Endodermal cell (in vitro differentiated cells): ENCODE data around the gene DOK6. TPM values are rescaled to one million over a fixed set of nuclear protein-coding genes. Genes with fewer than 3 reads are reported as not detected.

ENCODE experiments used
- DNase-seq: peaks from one replicate; pipeline ENCODE4 v3.0.0-alpha.2; 2017
- H3K27ac ChIP-seq: 2 replicates; pipeline ENCODE4 v1.5.1; 2013; ENCODE audit warnings: mild to moderate bottlenecking, low read depth, low read length, moderate library complexity
- H3K27me3 ChIP-seq: 2 replicates; pipeline ENCODE4 v1.6.1; 2013; ENCODE audit warnings: mild to moderate bottlenecking, low read length, moderate library complexity; ENCODE audit not compliant: insufficient read depth, control insufficient read depth, poor library complexity, severe bottlenecking
- H3K36me3 ChIP-seq: 2 replicates; pipeline ENCODE4 v1.7.0; 2013; ENCODE audit warnings: mild to moderate bottlenecking, low read length, moderate library complexity; ENCODE audit not compliant: control insufficient read depth, insufficient read depth
- H3K4me1 ChIP-seq: one replicate; pipeline ENCODE4 v1.7.0; 2013; ENCODE audit warnings: low read length; ENCODE audit not compliant: control insufficient read depth, insufficient read depth
- H3K4me3 ChIP-seq: 2 replicates; pipeline ENCODE4 v1.5.1; 2013; ENCODE audit warnings: mild to moderate bottlenecking, low read length, moderate library complexity
- H3K9ac ChIP-seq: 2 replicates; pipeline ENCODE4 v1.6.1; 2013; ENCODE audit warnings: mild to moderate bottlenecking, low read length, moderate library complexity; ENCODE audit not compliant: poor library complexity, severe bottlenecking; ENCODE audit errors: extremely low read depth
- H3K9me3 ChIP-seq: 2 replicates; pipeline ENCODE4 v1.6.1; 2013; ENCODE audit warnings: mild to moderate bottlenecking, low read length, moderate library complexity; ENCODE audit not compliant: control insufficient read depth
- H3K27ac Mint-ChIP-seq: 2 replicates; pipeline ENCODE4 v1.8.0; 2020; ENCODE audit warnings: mixed read lengths
- H3K27me3 Mint-ChIP-seq: 2 replicates; pipeline ENCODE4 v1.8.0; 2021; ENCODE audit warnings: mild to moderate bottlenecking, mixed read lengths; ENCODE audit not compliant: insufficient read depth
- H3K36me3 Mint-ChIP-seq: 2 replicates; pipeline ENCODE4 v1.8.0; 2020; ENCODE audit warnings: low read depth, mixed read lengths
- H3K4me1 Mint-ChIP-seq: 2 replicates; pipeline ENCODE4 v1.8.0; 2020; ENCODE audit warnings: mixed read lengths
- H3K4me3 Mint-ChIP-seq: 2 replicates; pipeline ENCODE4 v1.8.0; 2020; ENCODE audit warnings: mild to moderate bottlenecking, moderate library complexity, mixed read lengths
- H3K9me3 Mint-ChIP-seq: 2 replicates; pipeline ENCODE4 v1.8.0; 2020; ENCODE audit warnings: mild to moderate bottlenecking, mixed read lengths
- WGBS, 2 experiments: methylation state at CpG; one replicate each; pipeline versions ENCODE4 v1.1.5 to v1.1.7; 2013; ENCODE audit warnings: missing lambda C conversion rate in 2 of 2, mixed read lengths in 1 of 2; ENCODE audit not compliant: insufficient coverage in 1 of 2, insufficient read length in 1 of 2; 5-methylcytosine and 5-hydroxymethylcytosine counted together
- total RNA-seq, 2 donors: library from RNA; stranded (reverse); fragmentation: NEBNext Ultra II Directional in 1 of 2; extraction: Animal tissue kit (Norgen Biotek cat#: 25700) in 1 of 2; gene quantifications; 2 replicates in 1 of 2; 3 replicates in 1 of 2; pipeline ENCODE4 v1.2.1, GENCODE V29; 2021
- TF ChIP-seq, protein P1 (sequence below): fragments of 200-600 bp; sonication (generic); conservative IDR thresholded peaks from 2 replicates; pipeline ENCODE4 v1.5.0; 2021; ENCODE audit warnings: antibody characterized with exemption, mild to moderate bottlenecking

Gene DOK6
- total RNA-seq, 2 donors from 2014 or later = 5.7 to 5.9 TPM

DNA sequence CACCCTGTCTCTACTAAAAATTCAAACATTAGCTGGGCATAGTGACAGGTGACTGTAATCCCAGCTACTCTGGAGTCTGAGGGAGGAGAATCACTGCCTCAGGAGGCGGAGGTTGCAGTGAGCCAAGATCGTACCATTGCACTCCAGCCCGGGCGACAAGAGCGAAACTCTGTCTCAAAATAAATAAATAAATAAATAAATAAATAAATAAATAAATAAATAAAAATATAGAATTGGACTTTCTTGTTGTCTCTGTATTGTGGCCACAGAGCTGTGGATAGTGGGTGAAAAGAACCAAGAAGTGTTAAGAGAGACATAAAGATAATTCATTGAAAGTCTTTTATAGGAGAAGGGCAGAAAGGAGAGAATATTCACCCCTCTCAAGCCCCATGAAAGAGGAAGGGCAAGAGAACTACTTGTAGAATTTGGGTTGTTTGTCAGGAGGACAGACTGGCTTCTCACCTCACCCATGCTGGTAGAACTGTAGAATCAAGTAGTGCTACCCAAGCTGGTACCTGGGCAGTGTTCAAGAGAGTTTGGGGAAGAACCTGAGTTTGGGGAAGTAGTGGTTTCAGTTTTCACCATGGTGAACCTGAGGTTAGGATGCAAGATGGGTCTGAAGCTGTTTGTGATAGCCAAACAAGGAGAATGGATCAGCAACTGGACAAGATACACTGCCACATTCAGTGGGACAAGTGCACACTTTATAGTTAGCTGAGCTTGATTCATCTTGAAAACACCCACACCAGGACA, 290.5 kb downstream of the DOK6 start:
- no peaks in the 10 kb centered on the region for H3K36me3 ChIP-seq
- no peak overlapping the region for H3K9ac ChIP-seq
- no peaks in the 10 kb centered on the region for H3K27me3 ChIP-seq
- H3K27ac Mint-ChIP-seq = no peak overlapping the region
- no peaks in the 10 kb centered on the region for H3K9me3 Mint-ChIP-seq
- H3K27ac ChIP-seq = no peak overlapping the region
- no peaks in the 10 kb centered on the region for H3K4me1 Mint-ChIP-seq
- DNase-seq = no peak
- H3K27me3 Mint-ChIP-seq = no peaks in the 10 kb centered on the region
- no peaks in the 10 kb centered on the region for H3K36me3 Mint-ChIP-seq
- H3K4me3 Mint-ChIP-seq = no peak overlapping the region
- whole genome bisulfite sequencing, 2 experiments = 100% methylated on average over 1 of the region's 5 CpGs; no CpG with 5 or more reads in 1 of the 2 experiments
- TF ChIP-seq, protein P1, sequence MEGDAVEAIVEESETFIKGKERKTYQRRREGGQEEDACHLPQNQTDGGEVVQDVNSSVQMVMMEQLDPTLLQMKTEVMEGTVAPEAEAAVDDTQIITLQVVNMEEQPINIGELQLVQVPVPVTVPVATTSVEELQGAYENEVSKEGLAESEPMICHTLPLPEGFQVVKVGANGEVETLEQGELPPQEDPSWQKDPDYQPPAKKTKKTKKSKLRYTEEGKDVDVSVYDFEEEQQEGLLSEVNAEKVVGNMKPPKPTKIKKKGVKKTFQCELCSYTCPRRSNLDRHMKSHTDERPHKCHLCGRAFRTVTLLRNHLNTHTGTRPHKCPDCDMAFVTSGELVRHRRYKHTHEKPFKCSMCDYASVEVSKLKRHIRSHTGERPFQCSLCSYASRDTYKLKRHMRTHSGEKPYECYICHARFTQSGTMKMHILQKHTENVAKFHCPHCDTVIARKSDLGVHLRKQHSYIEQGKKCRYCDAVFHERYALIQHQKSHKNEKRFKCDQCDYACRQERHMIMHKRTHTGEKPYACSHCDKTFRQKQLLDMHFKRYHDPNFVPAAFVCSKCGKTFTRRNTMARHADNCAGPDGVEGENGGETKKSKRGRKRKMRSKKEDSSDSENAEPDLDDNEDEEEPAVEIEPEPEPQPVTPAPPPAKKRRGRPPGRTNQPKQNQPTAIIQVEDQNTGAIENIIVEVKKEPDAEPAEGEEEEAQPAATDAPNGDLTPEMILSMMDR = no peak
- no peak overlapping the region for H3K4me3 ChIP-seq
- H3K9me3 ChIP-seq = no peaks in the 10 kb centered on the region
- no peaks in the 10 kb centered on the region for H3K4me1 ChIP-seq

DNA sequence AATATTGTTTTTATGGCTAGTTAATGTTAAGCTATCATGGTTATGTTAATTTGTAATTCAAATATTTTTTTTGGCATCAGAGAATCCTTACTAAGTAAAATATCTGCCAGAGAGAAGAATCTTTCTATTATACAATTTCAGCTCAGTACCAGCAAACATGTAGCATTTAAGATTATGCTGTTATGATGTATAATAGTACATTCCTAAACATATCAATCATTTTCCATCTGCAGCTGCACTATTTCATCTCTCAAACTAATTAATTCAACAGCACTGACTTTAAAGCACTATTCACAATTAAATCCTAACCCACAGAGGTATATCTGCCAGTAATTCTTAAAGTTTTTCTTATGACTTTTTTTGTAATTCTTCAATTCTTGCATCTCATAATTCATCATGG, 296.4 kb downstream of the DOK6 start:
- no peak overlapping the region for H3K4me3 ChIP-seq
- no peaks in the 10 kb centered on the region for H3K36me3 ChIP-seq
- no peak overlapping the region for H3K27ac ChIP-seq
- Mint-ChIP-seq H3K9me3 (no peaks in the 10 kb centered on the region), H3K27ac (no peak overlapping the region), H3K4me1 (no peaks in the 10 kb centered on the region), H3K4me3 (no peak overlapping the region), H3K36me3 (no peaks in the 10 kb centered on the region), H3K27me3 (no peaks in the 10 kb centered on the region)
- no peaks in the 10 kb centered on the region for H3K27me3 ChIP-seq
- H3K4me1 ChIP-seq = no peaks in the 10 kb centered on the region
- TF ChIP-seq, protein P1 = no peak
- no peaks in the 10 kb centered on the region for H3K9me3 ChIP-seq
- no peak for DNase-seq
- no peak overlapping the region for H3K9ac ChIP-seq

GRCh38 chr18:69697689-69698088, 297.0 kb downstream of the DOK6 start:
- Histone ChIP-seq H3K27me3 (no peaks in the 10 kb centered on the region), H3K36me3 (no peaks in the 10 kb centered on the region), H3K4me3 (no peak overlapping the region), H3K9ac (no peak overlapping the region), H3K27ac (no peak overlapping the region), H3K9me3 (no peaks in the 10 kb centered on the region), H3K4me1 (no peaks in the 10 kb centered on the region)
- Mint-ChIP-seq H3K9me3 (no peaks in the 10 kb centered on the region), H3K4me3 (no peak overlapping the region), H3K36me3 (no peaks in the 10 kb centered on the region), H3K27me3 (no peaks in the 10 kb centered on the region), H3K4me1 (no peaks in the 10 kb centered on the region), H3K27ac (no peak overlapping the region)
- DNase-seq = no peak
- TF ChIP-seq, protein P1 = no peak
- WGBS, 2 experiments = 86 to 96% methylated on average over 2 to 3 of the region's 3 CpGs
